Neural progenitor cell (in vitro differentiated cells): ENCODE measurements around the gene TCF4. TPM values are rescaled to one million over a fixed set of nuclear protein-coding genes. Genes with fewer than 3 reads are reported as not detected.

Experiments used
- DNase-seq: peaks from one replicate; pipeline ENCODE4 v3.0.0-alpha.2; 2016; ENCODE audit warnings: low spot score
- H2AFZ ChIP-seq: fragments of 200-600 bp; sonication (generic); replicated peaks from 2 replicates; pipeline ENCODE4 v1.6.1; 2016; ENCODE audit warnings: antibody characterized with exemption
- H3F3A ChIP-seq: fragments of 200-600 bp; sonication (generic); 2 replicates; pipeline ENCODE4 v1.6.1; 2016; ENCODE audit warnings: antibody characterized with exemption, low read depth
- H3K27ac ChIP-seq: fragments of 200-600 bp; sonication (generic); 2 replicates; pipeline ENCODE4 v1.5.1; 2016; ENCODE audit warnings: mild to moderate bottlenecking
- H3K27me3 ChIP-seq: fragments of 200-600 bp; sonication (generic); 2 replicates; pipeline ENCODE4 v1.6.1; 2016; ENCODE audit warnings: mild to moderate bottlenecking, moderate library complexity
- H3K36me3 ChIP-seq: fragments of 200-600 bp; sonication (generic); 2 replicates; pipeline ENCODE4 v1.5.1; 2016
- H3K4me1 ChIP-seq: fragments of 200-600 bp; sonication (generic); 2 replicates; pipeline ENCODE4 v1.6.1; 2016; ENCODE audit warnings: mixed run types
- H3K4me2 ChIP-seq: fragments of 200-600 bp; sonication (generic); 2 replicates; pipeline ENCODE4 v1.6.1; 2016
- H3K4me3 ChIP-seq: fragments of 200-600 bp; sonication (generic); 2 replicates; pipeline ENCODE4 v1.5.1; 2016
- H3K79me2 ChIP-seq: fragments of 200-600 bp; sonication (generic); 2 replicates; pipeline ENCODE4 v1.6.1; 2016; ENCODE audit warnings: low read depth
- H3K9ac ChIP-seq: fragments of 200-600 bp; sonication (generic); 2 replicates; pipeline ENCODE4 v1.6.1; 2016
- H3K9me3 ChIP-seq: fragments of 200-600 bp; sonication (generic); 2 replicates; pipeline ENCODE4 v1.5.1; 2016; ENCODE audit warnings: low read depth
- H4K20me1 ChIP-seq: fragments of 200-600 bp; sonication (generic); 2 replicates; pipeline ENCODE4 v1.6.1; 2016; ENCODE audit warnings: low read depth
- H3K27ac Mint-ChIP-seq: 3 replicates; pipeline ENCODE4 v1.8.0; 2021; ENCODE audit warnings: mixed read lengths
- H3K27me3 Mint-ChIP-seq: 2 replicates; pipeline ENCODE4 v1.8.0; 2022; ENCODE audit warnings: low read depth, mild to moderate bottlenecking, inconsistent platforms, moderate library complexity, mixed read lengths; ENCODE audit not compliant: insufficient read depth
- H3K36me3 Mint-ChIP-seq: 3 replicates; pipeline ENCODE4 v1.8.0; 2021; ENCODE audit warnings: mixed read lengths
- H3K4me1 Mint-ChIP-seq: 3 replicates; pipeline ENCODE4 v1.8.0; 2021; ENCODE audit warnings: mixed read lengths
- H3K4me3 Mint-ChIP-seq: 3 replicates; pipeline ENCODE4 v1.8.0; 2021; ENCODE audit warnings: mild to moderate bottlenecking, moderate library complexity, mixed read lengths
- H3K9me3 Mint-ChIP-seq: 3 replicates; pipeline ENCODE4 v1.8.0; 2020; ENCODE audit warnings: mixed read lengths
- EZH2 ChIP-seq: fragments of 200-600 bp; sonication (generic); IDR thresholded peaks from 2 replicates; pipeline ENCODE4 v1.6.1; 2017; ENCODE audit warnings: antibody characterized with exemption, mild to moderate bottlenecking, moderate library complexity
- EZH2phosphoT487 ChIP-seq: fragments of 200-600 bp; sonication (generic); IDR thresholded peaks from 2 replicates; pipeline ENCODE4 v1.6.1; 2017; ENCODE audit warnings: antibody characterized with exemption
- total RNA-seq: library from RNA; depleted of rRNA; stranded (reverse); fragments of >200 nt; gene quantifications from 2 replicates; pipeline ENCODE4 v1.2.3, GENCODE V29; 2015; ENCODE audit warnings: low replicate concordance
- TF ChIP-seq, protein P1 (sequence below): fragments of 200-600 bp; sonication (generic); IDR thresholded peaks from 2 replicates; pipeline ENCODE4 v1.5.1; 2017; ENCODE audit warnings: antibody characterized with exemption, mild to moderate bottlenecking

Gene TCF4
- total RNA-seq, 1 donor from 2014 or later = 161 TPM

DNA sequence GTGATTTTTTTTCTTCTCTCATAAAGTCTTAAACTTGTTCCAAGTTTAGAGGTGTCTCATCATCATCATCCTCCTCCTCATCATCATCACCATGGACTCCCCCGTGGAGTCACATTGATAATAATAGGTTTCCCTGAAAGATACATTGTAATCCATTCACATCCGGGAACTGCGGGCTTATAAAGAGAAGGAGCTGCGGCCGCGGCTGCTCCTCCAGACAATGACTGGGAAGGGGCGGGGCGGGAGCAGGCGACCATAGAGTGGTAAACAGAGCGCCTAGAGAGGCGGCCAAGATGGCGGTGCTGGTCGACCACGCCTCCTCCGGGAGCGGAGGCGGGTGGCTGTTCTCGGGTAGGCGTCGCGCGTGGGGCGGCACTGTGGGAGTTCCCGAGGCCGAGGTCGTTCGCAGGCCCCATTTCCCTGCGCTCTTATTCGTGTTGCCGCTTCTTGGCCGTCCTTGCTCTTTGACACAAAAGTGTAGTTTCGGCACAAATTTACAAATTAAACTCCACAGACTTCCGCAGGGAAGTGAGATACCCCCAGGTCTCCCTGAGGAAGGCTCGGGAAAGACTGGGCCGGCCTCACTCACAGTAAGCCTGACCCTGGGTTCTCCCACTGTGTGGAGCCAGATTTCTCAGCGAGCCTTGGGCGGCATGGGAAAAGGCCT, 1.8 kb upstream of the TCF4 start:
- Histone ChIP-seq H3K27me3 (no peaks in the 10 kb centered on the region), H3K36me3 (no peaks in the 10 kb centered on the region), H3K4me1 (peaks cover 14% of the 10 kb centered on the region), H2AFZ (peak overlapping the region; percentile 90), H3K79me2 (peaks cover 47% of the 10 kb centered on the region), H3K9ac (peak overlapping the region; percentile 71), H4K20me1 (no peaks in the 10 kb centered on the region), H3F3A (peaks cover 30% of the 10 kb centered on the region), H3K27ac (no peak overlapping the region), H3K9me3 (no peaks in the 10 kb centered on the region), H3K4me2 (peak overlapping the region; percentile 83), H3K4me3 (peak overlapping the region; percentile 90)
- no peaks in the 10 kb centered on the region for H3K9me3 Mint-ChIP-seq
- H3K36me3 Mint-ChIP-seq = peaks cover 9% of the 10 kb centered on the region
- DNase-seq = peak; percentile 97
- H3K4me1 Mint-ChIP-seq = peaks cover 19% of the 10 kb centered on the region
- H3K27me3 Mint-ChIP-seq = no peaks in the 10 kb centered on the region
- H3K27ac Mint-ChIP-seq = peak overlapping the region; percentile 92
- TF ChIP-seq, protein P1, sequence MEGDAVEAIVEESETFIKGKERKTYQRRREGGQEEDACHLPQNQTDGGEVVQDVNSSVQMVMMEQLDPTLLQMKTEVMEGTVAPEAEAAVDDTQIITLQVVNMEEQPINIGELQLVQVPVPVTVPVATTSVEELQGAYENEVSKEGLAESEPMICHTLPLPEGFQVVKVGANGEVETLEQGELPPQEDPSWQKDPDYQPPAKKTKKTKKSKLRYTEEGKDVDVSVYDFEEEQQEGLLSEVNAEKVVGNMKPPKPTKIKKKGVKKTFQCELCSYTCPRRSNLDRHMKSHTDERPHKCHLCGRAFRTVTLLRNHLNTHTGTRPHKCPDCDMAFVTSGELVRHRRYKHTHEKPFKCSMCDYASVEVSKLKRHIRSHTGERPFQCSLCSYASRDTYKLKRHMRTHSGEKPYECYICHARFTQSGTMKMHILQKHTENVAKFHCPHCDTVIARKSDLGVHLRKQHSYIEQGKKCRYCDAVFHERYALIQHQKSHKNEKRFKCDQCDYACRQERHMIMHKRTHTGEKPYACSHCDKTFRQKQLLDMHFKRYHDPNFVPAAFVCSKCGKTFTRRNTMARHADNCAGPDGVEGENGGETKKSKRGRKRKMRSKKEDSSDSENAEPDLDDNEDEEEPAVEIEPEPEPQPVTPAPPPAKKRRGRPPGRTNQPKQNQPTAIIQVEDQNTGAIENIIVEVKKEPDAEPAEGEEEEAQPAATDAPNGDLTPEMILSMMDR = no peak
- no peak for TF ChIP-seq EZH2phosphoT487
- no peak for TF ChIP-seq EZH2
- H3K4me3 Mint-ChIP-seq = peak overlapping the region; percentile 94

DNA sequence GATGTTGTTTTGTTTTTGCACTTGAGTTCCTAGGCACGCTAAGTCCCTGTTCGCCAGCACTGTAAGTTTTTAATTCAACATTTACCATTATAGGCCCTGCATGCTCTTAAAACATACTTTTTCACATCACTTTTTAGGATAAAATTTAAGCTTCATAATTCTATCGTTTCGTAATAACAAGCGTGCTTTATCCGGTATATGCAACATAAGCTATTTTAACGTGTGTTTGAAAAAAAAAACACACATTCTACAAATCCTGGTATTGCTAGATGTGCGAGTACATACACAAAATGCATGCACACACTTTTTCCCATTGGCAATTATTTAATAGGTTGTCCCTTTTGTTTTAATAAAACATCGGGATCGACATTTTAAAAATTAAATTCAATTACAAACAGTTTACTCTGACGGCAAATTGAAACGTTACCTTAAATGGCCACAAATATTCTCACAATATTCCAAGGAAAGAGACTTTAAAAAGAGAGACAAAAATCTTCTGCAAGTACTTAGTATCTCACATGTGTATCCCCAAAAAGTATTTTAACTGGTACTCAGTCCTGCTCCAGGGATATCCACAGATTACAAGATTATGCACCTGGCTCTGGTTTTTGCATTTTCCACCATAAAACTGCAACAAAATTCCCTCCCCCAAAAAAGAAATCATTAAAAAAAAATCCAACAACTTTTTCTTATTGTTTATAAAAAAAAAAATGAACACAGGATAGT, 1.0 kb upstream of the TCF4 start:
- Histone ChIP-seq H3K36me3 (no peaks in the 10 kb centered on the region), H3K79me2 (peaks cover 54% of the 10 kb centered on the region), H3K9me3 (no peaks in the 10 kb centered on the region), H3K9ac (peak overlapping the region; percentile 71), H3F3A (peaks cover 30% of the 10 kb centered on the region), H3K4me3 (peak overlapping the region; percentile 90), H3K4me1 (peaks cover 21% of the 10 kb centered on the region), H3K4me2 (peak overlapping the region; percentile 83), H3K27me3 (no peaks in the 10 kb centered on the region), H4K20me1 (no peaks in the 10 kb centered on the region), H2AFZ (no peak overlapping the region), H3K27ac (peak overlapping the region; percentile 85)
- Mint-ChIP-seq H3K4me1 (peaks cover 24% of the 10 kb centered on the region), H3K36me3 (peaks cover 9% of the 10 kb centered on the region), H3K9me3 (no peaks in the 10 kb centered on the region), H3K4me3 (peak overlapping the region; percentile 94), H3K27me3 (no peaks in the 10 kb centered on the region), H3K27ac (peak overlapping the region; percentile 92)
- no peak for DNase-seq
- TF ChIP-seq, protein P1 = no peak
- TF ChIP-seq EZH2 (no peak), EZH2phosphoT487 (no peak)

DNA sequence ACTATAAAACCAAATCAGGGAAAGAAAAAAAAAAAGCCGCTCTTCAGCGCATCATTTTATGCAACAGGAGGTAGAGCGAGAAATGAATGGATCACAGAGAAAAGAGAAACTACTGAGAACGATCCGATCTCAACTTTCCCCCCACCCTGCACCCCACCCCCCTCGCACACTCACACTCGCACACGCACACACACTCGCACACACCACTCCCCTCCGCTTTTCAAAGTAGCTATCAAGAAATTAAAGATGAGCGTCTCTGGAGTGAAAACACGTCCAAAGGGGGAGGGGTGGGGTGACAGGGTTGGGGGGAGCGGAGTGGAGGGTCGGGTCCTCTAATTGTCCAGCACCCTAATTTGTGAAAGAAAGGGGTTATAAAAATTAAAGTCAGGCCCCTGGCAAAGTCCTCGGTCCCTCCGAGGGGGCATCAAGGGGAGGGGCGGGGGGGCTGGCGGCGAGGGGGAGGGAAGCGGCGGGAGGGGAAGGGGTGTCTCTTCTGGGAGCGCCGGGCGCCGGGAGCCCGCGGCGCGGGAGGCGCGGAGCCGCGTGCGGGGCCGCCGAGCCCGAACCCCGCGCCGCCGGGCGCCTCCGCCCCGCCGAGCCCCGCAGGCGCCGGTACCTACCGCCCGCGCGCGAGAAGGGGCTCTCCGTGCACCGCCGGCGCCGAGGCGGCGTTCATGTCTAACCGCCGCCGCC, 428 bp downstream of the TCF4 start:
- TF ChIP-seq EZH2 (no peak), EZH2phosphoT487 (no peak)
- TF ChIP-seq, protein P1 = no peak
- peaks cover 69% of the 10 kb centered on the region for H3K79me2 ChIP-seq
- DNase-seq = peak; percentile 63
- Mint-ChIP-seq H3K27me3 (no peaks in the 10 kb centered on the region), H3K4me3 (peak overlapping the region; percentile 98), H3K4me1 (peaks cover 36% of the 10 kb centered on the region), H3K27ac (peak overlapping the region; percentile 96), H3K36me3 (peaks cover 9% of the 10 kb centered on the region), H3K9me3 (no peaks in the 10 kb centered on the region)
- H3K27me3 ChIP-seq = no peaks in the 10 kb centered on the region
- H3K4me2 ChIP-seq = peak overlapping the region; percentile 86
- peak overlapping the region; percentile 38 for H3K9ac ChIP-seq
- H4K20me1 ChIP-seq = no peaks in the 10 kb centered on the region
- peak overlapping the region; percentile 90 for H3K4me3 ChIP-seq
- peaks cover 40% of the 10 kb centered on the region for H3F3A ChIP-seq
- peaks cover 36% of the 10 kb centered on the region for H3K4me1 ChIP-seq
- H3K9me3 ChIP-seq = no peaks in the 10 kb centered on the region
- peak overlapping the region; percentile 85 for H3K27ac ChIP-seq
- H3K36me3 ChIP-seq = no peaks in the 10 kb centered on the region
- no peak overlapping the region for H2AFZ ChIP-seq
